ENCODE data around the gene MCUR1. TPM values are rescaled to one million over a fixed set of nuclear protein-coding genes. Genes with fewer than 3 reads are reported as not detected.
"Not testable (repeated sequence)": the region's sequence is repeated elsewhere in the genome, so short reads cannot be mapped to it uniquely, and the experiment has no call there.

MCUR1 gene
- total and polyA plus RNA-seq, 2 donors (not counting 1 experiment from before 2014, with no cell fraction given), result 6.3 to 12.4 TPM

- Histone ChIP-seq H3K9me3 (ENCODE audit: control insufficient read depth, insufficient read depth, low read depth, low read length) (no peaks in the 10 kb centered on the region), H3K27me3 (ENCODE audit: control insufficient read depth, insufficient read depth, low read length) (no peaks in the 10 kb centered on the region), H3K9ac (ENCODE audit: insufficient read depth, low read length) (no peak overlapping the region), H2AFZ (ENCODE audit: low read length) (no peak overlapping the region), H3K4me2 (ENCODE audit: extremely low read depth, insufficient read depth, low read length) (no peak overlapping the region), H3K36me3 (ENCODE audit: control insufficient read depth, insufficient read depth, low read length) (no peaks in the 10 kb centered on the region), H3K4me1 (ENCODE audit: control insufficient read depth, extremely low read depth, insufficient read depth, low read length) (no peaks in the 10 kb centered on the region), H3K27ac (ENCODE audit: insufficient read depth, low read length) (no peak overlapping the region), H3K4me3 (replicated peaks in 1 of 4; ENCODE audit: control extremely low read depth in 1 of 4, insufficient read depth in 1 of 4, low read depth in 3 of 4, low read length in 4 of 4) (no peak overlapping the region), H4K20me1 (ENCODE audit: control insufficient read depth, extremely low read depth, insufficient read depth, low read length) (no peaks in the 10 kb centered on the region), H3K79me2 (ENCODE audit: control insufficient read depth, insufficient read depth, low read length) (no peaks in the 10 kb centered on the region)
- TF ChIP-seq EZH2 (IDR thresholded peaks at IDR 0.05; ENCODE audit: low read length, missing control alignments), result no peak
- TF ChIP-seq CTCF (conservative IDR thresholded peaks at IDR 0.05 in 1 of 2, IDR thresholded peaks at IDR 0.05 in 1 of 2; ENCODE audit: low read depth in 1 of 2, low read length in 2 of 2), result no peak
- DNase-seq (ENCODE audit: low read depth in 2 of 2), result no peak
Observed at GRCh38 chr6:13776602-13777001, 37.8 kb downstream of the MCUR1 start.

GRCh38 chr6:13775466-13775865 is 38.9 kb downstream of the MCUR1 start:
- not testable (repeated sequence) for H3K4me2 ChIP-seq (ENCODE audit: extremely low read depth, insufficient read depth, low read length); H3K27ac ChIP-seq (ENCODE audit: insufficient read depth, low read length); H3K36me3 ChIP-seq (ENCODE audit: control insufficient read depth, insufficient read depth, low read length); H3K27me3 ChIP-seq (ENCODE audit: control insufficient read depth, insufficient read depth, low read length); H3K9me3 ChIP-seq (ENCODE audit: control insufficient read depth, insufficient read depth, low read depth, low read length); DNase-seq (ENCODE audit: low read depth in 2 of 2); H3K79me2 ChIP-seq (ENCODE audit: control insufficient read depth, insufficient read depth, low read length); H4K20me1 ChIP-seq (ENCODE audit: control insufficient read depth, extremely low read depth, insufficient read depth, low read length); H3K4me1 ChIP-seq (ENCODE audit: control insufficient read depth, extremely low read depth, insufficient read depth, low read length); H3K4me3 ChIP-seq (replicated peaks in 1 of 4; ENCODE audit: control extremely low read depth in 1 of 4, insufficient read depth in 1 of 4, low read depth in 3 of 4, low read length in 4 of 4); H3K9ac ChIP-seq (ENCODE audit: insufficient read depth, low read length); H2AFZ ChIP-seq (ENCODE audit: low read length)

- not testable (repeated sequence) for DNase-seq (ENCODE audit: low read depth in 2 of 2); H3K9me3 ChIP-seq (ENCODE audit: control insufficient read depth, insufficient read depth, low read depth, low read length); H3K79me2 ChIP-seq (ENCODE audit: control insufficient read depth, insufficient read depth, low read length); H3K27me3 ChIP-seq (ENCODE audit: control insufficient read depth, insufficient read depth, low read length); H3K4me2 ChIP-seq (ENCODE audit: extremely low read depth, insufficient read depth, low read length); H3K9ac ChIP-seq (ENCODE audit: insufficient read depth, low read length); H4K20me1 ChIP-seq (ENCODE audit: control insufficient read depth, extremely low read depth, insufficient read depth, low read length); H3K36me3 ChIP-seq (ENCODE audit: control insufficient read depth, insufficient read depth, low read length); H3K4me1 ChIP-seq (ENCODE audit: control insufficient read depth, extremely low read depth, insufficient read depth, low read length); H3K27ac ChIP-seq (ENCODE audit: insufficient read depth, low read length); H3K4me3 ChIP-seq (replicated peaks in 1 of 4; ENCODE audit: control extremely low read depth in 1 of 4, insufficient read depth in 1 of 4, low read depth in 3 of 4, low read length in 4 of 4); H2AFZ ChIP-seq (ENCODE audit: low read length)
Observed at GRCh38 chr6:13772358-13773030, 41.9 kb downstream of the MCUR1 start.

- Histone ChIP-seq H2AFZ (ENCODE audit: low read length) (no peak overlapping the region), H3K79me2 (ENCODE audit: control insufficient read depth, insufficient read depth, low read length) (no peaks in the 10 kb centered on the region), H3K27me3 (ENCODE audit: control insufficient read depth, insufficient read depth, low read length) (no peaks in the 10 kb centered on the region), H3K4me1 (ENCODE audit: control insufficient read depth, extremely low read depth, insufficient read depth, low read length) (peaks cover 4% of the 10 kb centered on the region), H3K9me3 (ENCODE audit: control insufficient read depth, insufficient read depth, low read depth, low read length) (no peaks in the 10 kb centered on the region), H3K27ac (ENCODE audit: insufficient read depth, low read length) (no peak overlapping the region), H4K20me1 (ENCODE audit: control insufficient read depth, extremely low read depth, insufficient read depth, low read length) (no peaks in the 10 kb centered on the region), H3K4me3 (replicated peaks in 1 of 4; ENCODE audit: control extremely low read depth in 1 of 4, insufficient read depth in 1 of 4, low read depth in 3 of 4, low read length in 4 of 4) (no peak overlapping the region), H3K4me2 (ENCODE audit: extremely low read depth, insufficient read depth, low read length) (no peak overlapping the region), H3K9ac (ENCODE audit: insufficient read depth, low read length) (no peak overlapping the region), H3K36me3 (ENCODE audit: control insufficient read depth, insufficient read depth, low read length) (no peaks in the 10 kb centered on the region)
- TF ChIP-seq EZH2 (IDR thresholded peaks at IDR 0.05; ENCODE audit: low read length, missing control alignments) (no peak), CTCF (conservative IDR thresholded peaks at IDR 0.05 in 1 of 2, IDR thresholded peaks at IDR 0.05 in 1 of 2; ENCODE audit: low read depth in 1 of 2, low read length in 2 of 2) (peak in 1 of 2 donors; percentile 6)
- DNase-seq (ENCODE audit: low read depth in 2 of 2), result no peak
Observed at GRCh38 chr6:13769655-13770053, 44.7 kb downstream of the MCUR1 start.

All from fibroblast of lung (primary cell).